Nucleus accumbens (tissue), 56 donors: ENCODE data around the gene POLD3.
A peak's percentile ranks its signal among the peaks of the same experiment; 100 is the strongest.

Source experiments
- DNase-seq, 56 donors: peaks; one replicate each; lab custom pipeline; 2025; lab: John Stamatoyannopoulos, UW

Gene POLD3

DNA sequence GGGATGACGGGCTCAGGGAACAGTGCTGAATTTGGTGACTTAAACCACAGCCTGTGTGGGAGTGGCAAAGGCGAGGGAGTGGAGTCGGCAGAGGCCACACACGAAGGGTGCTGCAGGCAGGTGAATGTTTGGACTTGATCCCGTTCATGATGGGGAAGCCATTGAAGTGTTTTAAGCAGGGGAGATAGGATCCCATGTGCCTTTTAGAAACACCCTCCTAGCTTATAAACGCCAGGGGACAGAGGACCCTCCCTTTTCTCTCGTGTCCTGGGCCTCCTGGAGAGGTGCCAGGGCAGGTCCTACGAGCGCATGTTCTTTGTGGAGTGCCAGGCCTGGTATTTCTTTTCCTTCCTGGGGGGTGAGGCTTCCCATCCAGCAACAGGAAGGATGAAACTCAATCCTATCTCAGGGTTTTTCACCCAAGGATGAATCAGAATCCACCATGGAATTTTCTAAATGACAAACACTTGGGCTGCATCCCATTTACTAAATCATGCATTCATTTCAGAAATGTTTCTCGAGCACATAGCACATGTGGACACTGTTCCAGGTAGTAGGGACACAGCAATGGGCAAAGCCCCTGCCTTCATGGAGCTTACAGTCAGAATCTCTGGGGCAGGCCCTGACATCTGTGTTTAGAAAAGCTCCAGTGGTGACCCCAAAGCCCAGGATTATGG is 79.3 kb downstream of the POLD3 start:
- no peak for DNase-seq

- no peak for DNase-seq
These were observed 80.1 kb downstream of the POLD3 start for GRCh38 chr11:74672332-74672955.

DNA sequence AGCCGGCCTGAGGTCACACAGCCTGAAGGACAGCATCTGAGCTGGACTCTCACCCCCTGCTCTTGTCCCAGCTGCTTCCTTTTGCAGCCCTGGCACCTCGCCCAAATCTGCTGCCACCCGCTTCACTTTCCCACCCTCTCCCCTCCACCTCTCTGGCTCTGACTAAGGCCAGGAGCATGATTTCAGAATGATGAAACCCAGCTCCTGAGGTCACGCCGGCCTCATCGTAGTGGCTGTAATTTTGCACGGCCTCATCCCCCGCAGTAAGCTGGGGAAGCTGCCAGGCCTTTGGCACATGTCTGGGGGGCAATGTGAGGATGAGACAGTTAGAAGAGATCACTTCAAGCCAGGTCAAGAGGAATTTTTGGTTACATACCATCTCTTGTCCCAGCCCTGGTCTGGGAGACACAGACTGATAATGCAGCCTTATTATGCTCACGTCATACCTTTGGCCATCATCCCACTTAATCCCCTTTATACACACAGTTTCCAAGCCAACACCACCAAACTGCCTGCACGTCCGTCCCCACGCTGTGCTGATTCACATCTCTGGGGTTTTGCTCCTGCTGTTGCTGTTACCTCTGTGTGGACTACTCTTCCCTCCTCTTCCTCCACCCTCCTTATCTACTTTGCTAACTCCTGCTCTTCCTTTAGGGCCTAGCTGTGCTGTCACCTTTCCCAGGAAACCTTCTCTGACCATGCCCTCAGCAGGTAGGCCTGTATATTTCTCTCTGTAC is 80.7 kb downstream of the POLD3 start:
- peak in 11 of 56 donors; percentile 21 to 79 (median 37) for DNase-seq

DNA sequence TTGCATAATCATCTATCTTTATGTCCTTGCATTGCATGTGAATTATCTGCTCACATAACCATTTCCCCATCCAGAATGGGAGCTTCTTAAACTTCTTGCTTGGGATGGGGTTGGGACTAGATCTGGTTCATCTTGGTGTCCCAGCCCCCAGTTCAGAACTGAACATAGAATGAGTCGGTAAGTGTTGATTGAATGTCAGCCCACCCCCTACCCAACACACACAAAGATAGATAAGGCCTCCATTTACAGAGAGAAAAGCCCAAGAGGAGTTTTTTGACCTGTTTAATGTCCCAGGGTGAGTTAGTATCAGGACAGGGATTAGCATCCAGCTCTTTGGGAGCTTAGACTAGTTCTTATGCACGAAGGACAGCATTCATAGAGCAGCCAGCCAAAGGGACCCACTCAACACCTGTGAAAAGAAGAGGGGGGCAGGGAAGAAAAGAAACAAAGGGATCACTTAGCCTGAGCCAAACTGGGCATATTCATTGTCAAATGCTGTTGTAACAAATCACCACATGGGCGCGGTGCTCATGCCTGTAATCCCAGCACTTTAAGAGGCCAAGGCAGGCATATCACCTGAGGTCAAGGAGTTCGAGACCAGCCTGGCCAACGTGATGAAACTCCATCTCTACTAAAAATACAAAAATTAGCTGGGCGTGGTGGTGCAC is 81.4 kb downstream of the POLD3 start:
- DNase-seq: peak in 21 of 56 donors; percentile 24 to 79 (median 40)

GRCh38 chr11:74675761-74676160 is 83.4 kb downstream of the POLD3 start:
- no peak for DNase-seq

DNA sequence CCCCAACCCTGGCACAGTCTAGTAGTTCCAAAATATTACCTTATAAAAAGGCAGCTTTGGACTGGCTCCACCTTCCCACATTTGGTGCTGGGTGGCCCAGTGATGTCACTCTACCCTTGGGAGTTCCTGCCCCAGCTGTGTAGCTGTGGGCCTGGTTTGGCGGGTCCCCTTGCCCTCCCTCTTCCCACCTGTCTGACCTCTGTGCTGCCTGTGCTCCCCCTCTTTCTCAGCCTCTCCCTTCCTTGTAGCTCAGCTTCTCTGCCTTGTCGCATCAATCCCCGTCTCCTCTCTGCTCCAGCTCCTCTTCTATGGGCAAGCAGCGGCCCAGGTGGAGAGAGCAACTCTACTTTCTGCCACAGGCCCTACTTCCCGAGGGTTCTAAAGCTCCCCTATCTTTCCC is 84.2 kb downstream of the POLD3 start:
- no peak for DNase-seq

DNA sequence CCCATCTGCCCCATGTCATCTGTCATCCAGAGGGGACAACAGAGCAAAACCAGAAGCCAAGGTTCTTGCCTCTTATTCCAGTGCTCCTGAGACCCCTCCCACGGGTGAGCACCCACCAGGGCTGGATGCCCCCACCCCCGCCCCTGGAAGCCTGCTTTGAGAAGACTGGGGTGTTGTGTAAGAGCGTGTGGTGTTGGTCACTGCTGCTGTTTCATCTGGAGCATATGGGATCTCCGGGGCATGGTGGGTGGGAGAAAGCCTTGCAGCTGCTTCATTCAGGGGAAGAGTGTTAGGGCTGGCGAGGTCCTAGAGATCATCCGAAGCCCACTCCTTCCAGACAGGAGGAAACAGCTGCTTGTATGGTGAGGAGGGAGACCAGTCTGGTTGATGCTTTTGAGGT is 84.7 kb downstream of the POLD3 start:
- DNase-seq: no peak

DNA sequence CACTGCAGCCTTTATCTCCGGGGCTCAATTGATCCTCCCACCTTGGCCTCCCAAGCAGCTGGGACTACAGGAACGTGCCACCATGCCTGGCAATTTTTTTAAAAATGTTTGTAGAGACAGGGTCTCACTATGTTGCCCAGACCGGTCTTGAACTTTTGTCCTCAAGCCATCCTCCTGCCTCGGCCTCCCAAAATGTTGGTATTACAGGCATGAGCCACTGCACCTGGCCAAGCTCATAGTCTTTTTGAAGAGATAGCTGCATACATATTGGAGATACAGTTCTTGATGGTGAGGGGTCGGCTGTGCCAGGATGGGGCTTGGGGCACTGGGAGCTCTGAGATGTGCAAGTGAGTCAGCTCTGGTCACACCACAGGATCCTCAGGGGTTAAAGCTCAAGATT is 85.7 kb downstream of the POLD3 start:
- no peak for DNase-seq

- DNase-seq: no peak
These were observed 86.5 kb downstream of the POLD3 start for GRCh38 chr11:74678591-74679512.

- no peak for DNase-seq
These were observed 87.1 kb downstream of the POLD3 start for GRCh38 chr11:74679513-74679865.

- DNase-seq: no peak
These were observed 87.8 kb downstream of the POLD3 start for GRCh38 chr11:74680035-74680671.

DNA sequence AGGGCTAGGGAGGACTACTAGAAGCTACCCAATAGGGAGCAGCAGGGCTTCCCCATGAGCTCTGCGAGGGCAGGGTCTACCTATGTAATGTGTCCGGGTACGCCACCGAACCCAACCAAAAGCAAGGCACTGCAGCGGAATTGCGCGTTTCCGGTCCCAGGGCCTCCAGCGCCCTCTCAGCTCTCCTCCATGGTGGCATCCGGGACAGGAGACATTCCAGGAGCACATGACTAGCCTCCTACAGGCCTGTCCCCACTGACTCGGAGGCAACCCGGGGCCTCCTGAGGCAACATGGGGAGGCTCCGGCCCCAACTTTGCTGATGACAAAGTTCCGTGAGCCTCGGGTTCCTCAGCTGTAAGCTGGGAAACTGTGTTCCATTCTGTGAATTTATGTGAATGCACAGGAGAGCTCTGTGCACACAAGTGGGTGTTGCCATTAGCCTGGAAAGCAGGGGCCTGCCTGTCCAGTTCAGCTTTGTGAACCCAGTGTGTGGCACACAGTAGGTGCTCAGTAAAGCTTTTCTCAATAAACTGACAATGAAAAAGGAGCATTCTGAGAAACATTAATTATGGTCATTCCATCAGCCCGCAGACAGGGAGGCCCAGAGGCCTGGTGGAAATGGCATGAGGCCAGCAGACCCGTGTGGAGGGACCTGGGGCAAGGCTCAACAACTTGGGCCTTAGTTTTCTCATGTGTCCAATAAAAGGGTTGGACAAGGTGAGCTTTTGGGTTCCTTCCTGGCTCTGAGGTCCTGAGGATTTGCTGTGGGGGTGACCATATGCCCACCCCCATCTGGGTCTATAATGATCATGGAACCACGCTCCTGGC is 88.5 kb downstream of the POLD3 start:
- DNase-seq: no peak

DNA sequence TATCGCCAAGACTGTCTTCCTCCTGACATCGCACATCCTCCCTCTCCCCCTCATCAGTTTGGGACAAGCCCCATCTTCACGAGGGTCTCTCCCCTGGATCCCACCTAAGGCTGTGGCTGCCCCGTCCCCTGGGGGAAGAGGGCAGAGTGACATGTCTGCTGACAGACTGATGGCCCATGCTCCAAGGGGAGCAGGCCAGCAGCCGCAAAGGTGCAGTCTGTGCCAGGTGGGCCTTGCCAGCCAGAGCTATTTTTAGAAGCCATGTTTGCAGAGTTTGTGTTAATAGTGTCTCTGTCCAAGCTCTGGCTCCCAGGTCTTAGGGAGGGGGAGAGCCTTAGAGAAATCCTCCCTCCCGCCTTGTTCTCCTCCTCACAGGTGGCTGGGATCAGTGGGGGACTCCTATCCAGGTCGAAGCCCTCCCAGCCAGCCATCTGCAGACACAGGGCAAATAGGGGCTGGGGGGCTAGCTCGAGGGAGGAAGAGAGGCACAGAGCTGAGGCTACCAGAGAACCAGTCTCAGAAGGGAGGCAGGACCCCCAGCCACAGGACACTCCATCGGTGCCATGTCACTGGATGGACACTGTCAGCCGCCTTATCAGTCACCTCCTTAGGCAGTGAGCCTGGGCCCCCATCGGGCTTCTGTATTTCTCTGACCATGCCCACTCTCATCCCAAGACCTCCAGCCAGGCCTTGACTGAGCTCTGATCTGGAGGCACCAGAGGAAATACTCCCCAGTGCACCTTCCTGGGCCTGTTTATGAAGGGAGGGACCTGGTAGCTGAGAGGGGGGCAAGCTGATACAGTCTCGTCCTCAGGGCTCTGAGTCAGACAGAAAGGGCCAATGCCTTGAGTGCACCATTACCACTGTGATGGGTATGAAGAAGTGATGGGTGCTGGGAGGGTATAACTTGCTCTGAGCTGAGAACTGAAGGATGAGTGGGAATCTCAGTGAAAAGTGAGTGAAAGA is 89.6 kb downstream of the POLD3 start:
- peak in 2 of 56 donors; percentile 21 to 33 for DNase-seq

GRCh38 chr11:74682731-74683278 is 90.4 kb downstream of the POLD3 start:
- no peak for DNase-seq

DNA sequence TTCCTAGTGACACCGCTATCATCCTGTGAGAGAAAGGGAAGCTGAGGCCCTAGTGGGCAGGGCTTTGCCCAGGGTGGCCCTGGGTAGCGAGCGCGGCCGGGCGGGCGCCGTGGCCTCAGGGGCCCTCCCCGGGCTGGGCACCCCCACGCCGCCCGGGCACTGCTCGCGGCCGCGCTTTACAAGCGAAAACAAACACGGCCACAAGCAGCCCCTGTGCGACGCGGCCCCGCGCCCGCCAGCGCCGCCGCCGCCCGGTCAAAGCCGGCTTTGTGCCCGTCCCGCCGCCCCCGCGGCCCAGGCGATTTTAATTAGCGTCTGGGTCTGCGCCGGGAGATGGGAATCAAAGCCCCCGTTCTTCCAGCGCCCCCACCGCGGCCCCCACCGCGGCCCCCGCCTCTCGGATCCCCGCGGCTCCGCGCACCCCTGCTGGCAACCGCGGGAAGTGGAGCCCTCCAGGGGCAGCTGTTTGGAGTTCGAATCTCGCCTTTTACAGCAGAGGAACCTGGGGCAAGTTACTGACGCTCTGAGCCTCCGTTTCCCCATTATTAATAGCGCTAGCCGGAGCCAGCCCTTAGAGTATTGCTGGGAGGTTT is 91.0 kb downstream of the POLD3 start:
- DNase-seq: peak in 53 of 56 donors; percentile 21 to 91 (median 79)

GRCh38 chr11:74683941-74684481 is 91.6 kb downstream of the POLD3 start:
- no peak for DNase-seq

DNA sequence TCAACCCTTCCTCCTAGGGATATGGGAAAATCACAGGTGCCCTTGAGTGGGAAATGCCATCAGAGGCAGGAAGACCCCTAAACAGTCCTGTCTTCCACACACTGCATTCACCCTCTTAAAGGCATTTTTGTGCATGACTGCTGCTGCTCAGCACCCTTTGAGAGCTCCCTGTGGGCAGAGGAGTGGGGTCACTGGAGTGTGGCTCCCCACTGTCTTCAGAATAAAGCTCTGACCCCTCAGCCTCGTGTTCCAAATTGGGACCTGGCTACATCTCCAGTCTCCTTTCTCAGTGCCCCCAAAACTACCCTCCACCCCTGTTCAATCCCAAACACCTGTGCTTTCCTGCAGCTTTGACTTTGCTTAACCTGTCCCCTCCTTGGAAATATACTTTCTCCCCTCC is 92.3 kb downstream of the POLD3 start:
- no peak for DNase-seq
